Hippocampal formation (tissue), 2 donors: ENCODE measurements around the gene PCGF3.
"Not testable (repeated sequence)": the region's sequence is repeated elsewhere in the genome, so short reads cannot be mapped to it uniquely, and the experiment has no call there.

ENCODE experiments used
- DNase-seq, 2 donors: peaks; one replicate each; lab custom pipeline; 2025; lab: John Stamatoyannopoulos, UW

Gene PCGF3

GRCh38 chr4:797066-797465, 91.4 kb downstream of the PCGF3 start:
- no peak for DNase-seq

DNA sequence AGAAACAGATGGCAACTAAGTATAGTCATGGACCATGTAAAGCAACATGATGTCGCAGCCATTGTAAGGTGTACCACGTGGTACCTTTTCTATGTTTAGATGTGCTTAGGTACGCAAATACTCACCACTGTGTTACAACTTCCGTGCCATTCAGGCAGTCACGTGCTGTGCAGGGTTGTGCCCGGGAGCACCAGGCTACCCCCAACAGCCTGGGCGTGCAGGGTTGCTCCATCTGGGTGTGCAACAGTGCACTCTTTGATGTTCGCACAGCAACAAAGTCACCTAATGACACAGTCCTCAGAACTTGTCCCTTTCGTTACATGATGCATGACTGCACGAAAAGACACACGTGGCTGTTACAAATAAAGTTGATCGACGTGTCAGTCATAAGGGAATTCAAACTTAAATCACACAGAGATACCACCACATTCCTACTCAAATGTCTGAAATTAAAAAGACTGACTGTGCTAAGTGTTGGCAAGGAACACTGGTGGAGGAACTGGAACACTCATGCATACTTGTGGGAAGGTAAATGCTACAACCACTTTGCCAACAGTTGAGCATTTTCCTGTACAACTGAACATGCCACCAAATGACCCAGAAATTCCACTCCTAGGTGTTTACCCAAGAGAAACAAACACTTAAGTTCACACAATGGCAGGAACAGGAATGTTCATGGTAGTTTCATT, 95.9 kb downstream of the PCGF3 start:
- DNase-seq = no peak

- DNase-seq = no peak
Measured at GRCh38 chr4:803884-804283, 98.3 kb downstream of the PCGF3 start.

GRCh38 chr4:804804-805203, 99.2 kb downstream of the PCGF3 start:
- DNase-seq = no peak

DNA sequence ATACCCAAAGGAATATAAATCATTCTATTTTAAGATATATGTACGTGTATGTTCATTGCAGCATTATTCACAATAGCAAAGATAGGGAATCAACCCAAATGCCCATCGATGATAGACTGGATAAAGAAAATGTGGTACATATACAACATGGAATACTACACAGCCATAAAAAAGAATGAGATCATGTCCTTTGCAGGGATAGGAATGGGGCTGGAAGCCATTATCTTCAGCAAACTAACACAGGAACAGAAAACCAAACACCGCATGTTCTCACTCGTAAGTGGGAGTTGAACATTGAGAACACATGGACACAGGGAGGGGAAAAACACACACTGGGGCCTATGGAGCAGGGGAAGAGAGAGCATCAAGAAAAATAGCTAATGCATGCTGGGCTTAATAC, 101.3 kb downstream of the PCGF3 start:
- DNase-seq = not testable (repeated sequence)

DNA sequence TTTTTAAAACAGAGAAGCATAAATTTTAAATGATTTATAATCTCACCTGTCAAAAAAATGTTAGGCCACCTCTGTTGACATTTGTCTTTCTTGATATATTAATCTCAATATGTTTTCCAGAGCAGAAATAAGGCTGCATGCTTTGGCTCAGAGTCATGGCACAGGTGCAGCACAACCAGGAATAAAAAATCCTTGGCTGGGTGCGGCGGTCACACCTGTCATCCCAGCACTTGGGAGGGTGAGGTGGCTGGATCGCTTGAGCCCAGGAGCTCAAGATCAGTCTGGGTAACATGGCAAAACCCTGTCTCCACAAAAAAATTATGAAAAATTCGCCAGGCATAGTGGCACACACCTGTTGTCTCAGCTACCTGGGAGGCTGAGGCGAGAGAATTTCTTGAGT, 102.2 kb downstream of the PCGF3 start:
- no peak for DNase-seq

GRCh38 chr4:808860-809570, 103.4 kb downstream of the PCGF3 start:
- DNase-seq = peak in 1 of 2 donors; percentile 45

GRCh38 chr4:813900-814299, 108.3 kb downstream of the PCGF3 start:
- DNase-seq = no peak

GRCh38 chr4:814312-814850, 108.7 kb downstream of the PCGF3 start:
- no peak for DNase-seq

- DNase-seq = no peak
Measured at GRCh38 chr4:815464-816146, 110.0 kb downstream of the PCGF3 start.

DNA sequence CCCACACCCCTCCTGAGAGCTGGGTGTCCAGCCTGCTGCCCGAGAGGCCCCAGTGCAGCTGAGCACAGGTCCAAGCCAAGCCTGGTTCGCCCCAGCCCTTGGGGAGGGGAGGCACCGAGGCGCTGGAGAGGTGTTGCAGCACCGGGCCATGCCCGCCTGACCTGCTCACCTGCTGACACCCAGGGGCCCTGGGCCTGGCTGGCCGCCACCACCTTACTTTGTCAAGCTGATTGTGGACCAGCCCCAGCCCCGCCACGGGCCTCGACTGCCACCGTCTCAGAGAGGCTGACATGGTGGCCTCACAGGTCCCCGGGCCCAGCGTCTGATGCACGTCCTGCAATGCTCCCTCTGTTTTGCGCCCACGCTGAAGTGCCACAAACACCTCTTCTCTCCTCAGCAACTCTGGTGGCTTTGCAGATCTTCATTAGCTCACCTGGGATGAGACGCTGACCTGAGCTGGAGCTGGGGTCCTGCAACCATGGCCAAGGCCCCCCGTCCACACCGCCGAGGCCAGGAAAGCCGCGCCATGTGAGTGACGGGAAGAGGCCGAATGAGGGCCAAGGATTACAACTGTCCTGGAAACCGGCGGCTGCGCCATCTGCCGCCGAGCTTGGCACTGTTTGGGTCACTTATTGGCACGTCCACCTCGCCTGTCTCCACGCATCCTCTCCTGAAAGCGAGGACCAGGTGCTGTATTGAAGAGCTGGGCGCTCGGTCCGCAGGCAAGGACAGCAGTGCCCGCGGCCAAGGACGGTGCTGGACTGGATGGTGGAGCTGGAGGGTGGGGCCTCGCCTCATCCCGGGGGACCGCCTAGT, 112.7 kb downstream of the PCGF3 start:
- no peak for DNase-seq

GRCh38 chr4:819401-820229, 114.0 kb downstream of the PCGF3 start:
- no peak for DNase-seq
